Measurements from ENCODE around the gene CACNA1D. TPM values are rescaled to one million over a fixed set of nuclear protein-coding genes. Genes with fewer than 3 reads are reported as not detected.

CACNA1D gene
- total RNA-seq, 1 donor from 2014 or later, result 1.9 TPM

GRCh38 chr3:53715815-53716483 lies 221.5 kb downstream of the CACNA1D start:
- intact Hi-C loops (cut with micrococcal nuclease), result no loop called here
- ATAC-seq (ENCODE audit: low read depth) (no peak), DNase-seq (no peak)
- H3K9me3 Mint-ChIP-seq, result no peaks in the 10 kb centered on the region
- POLR2A ChIA-PET, result no interaction called here
- no peaks in the 10 kb centered on the region for H3K27me3 Mint-ChIP-seq
- no peak overlapping the region for H3K27ac Mint-ChIP-seq
- no peak for TF ChIP-seq CTCF (IDR thresholded peaks at IDR 0.05)
- CTCF ChIA-PET, result no interaction called here
- H3K4me3 Mint-ChIP-seq, result no peak overlapping the region
- no peaks in the 10 kb centered on the region for H3K36me3 Mint-ChIP-seq (ENCODE audit: low read depth)
- H3K4me1 Mint-ChIP-seq, result peaks cover 16% of the 10 kb centered on the region

DNA sequence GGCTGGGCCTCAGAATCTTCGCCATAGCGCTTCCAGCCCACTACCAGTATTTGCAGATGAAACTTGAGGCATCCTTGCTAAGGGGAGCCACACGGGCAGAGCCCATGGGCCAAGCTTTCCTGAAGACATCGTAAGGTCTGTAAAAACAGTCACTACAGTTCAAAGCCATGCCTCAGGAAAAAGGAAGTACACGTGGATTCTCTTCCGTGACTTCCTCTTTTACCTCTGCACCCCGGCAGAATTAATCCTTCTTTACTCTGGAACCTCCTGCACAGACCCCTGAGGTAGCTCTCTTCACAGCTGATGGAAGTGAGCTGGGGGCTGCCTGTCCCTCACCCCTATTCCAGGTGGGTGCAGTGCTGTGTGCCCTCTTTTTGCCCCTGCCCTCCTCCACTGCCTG lies 222.6 kb downstream of the CACNA1D start:
- no peak overlapping the region for H3K4me3 Mint-ChIP-seq
- DNase-seq (no peak), ATAC-seq (ENCODE audit: low read depth) (no peak)
- H3K36me3 Mint-ChIP-seq (ENCODE audit: low read depth), result no peaks in the 10 kb centered on the region
- H3K27ac Mint-ChIP-seq, result no peak overlapping the region
- no peaks in the 10 kb centered on the region for H3K9me3 Mint-ChIP-seq
- no peaks in the 10 kb centered on the region for H3K27me3 Mint-ChIP-seq
- CTCF ChIA-PET, result no interaction called here
- TF ChIP-seq CTCF (IDR thresholded peaks at IDR 0.05), result no peak
- peaks cover 16% of the 10 kb centered on the region for H3K4me1 Mint-ChIP-seq
- POLR2A ChIA-PET, result no interaction called here
- intact Hi-C loops (cut with micrococcal nuclease), result no loop called here

DNA sequence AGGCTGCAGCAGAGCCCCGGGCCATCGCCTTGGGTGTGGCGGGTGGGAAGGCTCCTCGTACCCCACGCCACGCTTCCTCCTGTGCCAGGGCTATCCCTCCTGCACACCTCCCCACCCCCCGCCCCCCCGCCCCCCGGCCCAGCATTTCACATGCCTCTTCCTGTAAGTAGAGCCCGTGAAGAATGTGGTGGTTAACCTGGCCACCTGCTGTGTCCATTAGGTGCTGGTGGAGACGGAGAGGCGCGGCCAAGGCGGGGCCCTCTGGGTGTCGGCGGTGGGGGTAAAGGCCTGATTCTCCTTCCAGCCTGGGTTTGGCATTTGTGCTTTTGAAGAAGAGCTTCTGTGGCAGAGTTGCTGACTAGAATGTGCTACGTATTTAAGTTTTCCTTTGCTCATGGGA lies 224.1 kb downstream of the CACNA1D start:
- no peaks in the 10 kb centered on the region for H3K9me3 Mint-ChIP-seq

DNA sequence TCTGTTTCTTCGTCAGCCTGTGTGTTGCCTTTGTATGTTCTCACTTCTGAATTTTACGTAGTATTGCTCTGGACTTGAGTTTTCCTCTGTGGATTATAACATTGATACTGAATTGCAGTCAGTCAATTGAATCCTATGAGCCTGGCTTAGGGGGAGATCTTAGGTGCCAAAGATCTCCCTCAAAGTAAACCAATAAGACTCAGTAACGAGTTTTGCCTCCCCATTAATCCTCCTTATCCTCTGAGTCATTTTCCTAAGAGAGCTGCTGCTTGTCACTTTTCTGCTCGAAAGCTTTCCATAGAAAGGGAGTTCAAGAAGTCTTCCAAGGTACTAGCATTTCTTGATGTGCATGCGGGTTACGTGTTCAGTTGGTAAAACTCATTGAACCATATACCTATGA lies 225.4 kb downstream of the CACNA1D start:
- H3K36me3 Mint-ChIP-seq (ENCODE audit: low read depth), result no peaks in the 10 kb centered on the region

More for the DNA sequence above, 224.1 kb downstream of the CACNA1D start:
- TF ChIP-seq CTCF (IDR thresholded peaks at IDR 0.05), result no peak
- CTCF ChIA-PET, result no interaction called here
- Mint-ChIP-seq H3K4me1 (peaks cover 6% of the 10 kb centered on the region), H3K4me3 (no peak overlapping the region), H3K27me3 (peaks cover 4% of the 10 kb centered on the region), H3K36me3 (ENCODE audit: low read depth) (no peaks in the 10 kb centered on the region), H3K27ac (no peak overlapping the region)
- DNase-seq, result no peak
- no peak for ATAC-seq (ENCODE audit: low read depth)
- intact Hi-C loops (cut with micrococcal nuclease), result no loop called here
- POLR2A ChIA-PET, result no interaction called here

More for the DNA sequence above, 225.4 kb downstream of the CACNA1D start:
- Mint-ChIP-seq H3K27ac (no peak overlapping the region), H3K9me3 (no peaks in the 10 kb centered on the region), H3K4me3 (no peak overlapping the region), H3K27me3 (peaks cover 7% of the 10 kb centered on the region), H3K4me1 (peaks cover 4% of the 10 kb centered on the region)
- intact Hi-C loops (cut with micrococcal nuclease), result no loop called here
- TF ChIP-seq CTCF (IDR thresholded peaks at IDR 0.05), result no peak
- ChIA-PET POLR2A (no interaction called here), CTCF (no interaction called here)
- no peak for ATAC-seq (ENCODE audit: low read depth)
- DNase-seq, result no peak

Data from activated B cell treated with CpG ODN at 0.5 μM for 24 hours (primary cell).